ENCODE data around the gene LBP. TPM values are rescaled to one million over a fixed set of nuclear protein-coding genes. Genes with fewer than 3 reads are reported as not detected.
A peak's percentile ranks its signal among the peaks of the same experiment; 100 is the strongest.

Gene LBP
- total and polyA plus RNA-seq, 8 donors: 0.08 to 2.4 TPM; not detected in 6

DNA sequence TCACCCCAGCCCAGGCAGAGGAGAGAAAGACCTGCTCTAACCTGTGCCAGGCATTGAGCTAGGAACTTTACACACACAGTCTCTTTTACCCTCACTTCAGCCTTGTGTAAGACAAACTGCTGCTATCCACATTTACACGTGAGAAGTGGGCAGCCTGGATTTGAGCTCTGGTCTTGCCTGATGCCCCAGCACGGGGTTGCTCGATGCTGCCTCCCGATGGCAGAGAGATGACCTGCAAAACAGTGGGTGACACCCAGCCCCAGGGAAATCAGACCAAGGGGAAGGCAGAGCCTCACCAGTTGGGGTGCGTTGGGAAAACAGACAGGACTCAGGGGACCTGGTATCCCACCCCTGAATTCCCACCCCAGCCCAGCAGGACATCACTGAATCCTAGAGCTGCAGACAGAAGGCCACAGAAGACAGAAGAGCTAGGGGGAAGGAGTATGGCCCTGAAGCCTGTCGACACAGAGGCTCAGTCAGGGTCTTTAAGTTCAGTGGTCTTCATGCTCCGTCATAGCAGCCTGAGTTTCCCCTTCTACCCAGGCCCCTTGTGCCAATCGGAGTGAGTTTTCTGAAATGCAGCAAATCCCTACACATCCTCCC, 41.3 kb upstream of the LBP start:
- WGBS, 5 donors: 43 to 54% (median 49%) methylated on average over 8 of the region's 8 CpGs
- DNase-seq: peak; percentile 30 to 40

DNA sequence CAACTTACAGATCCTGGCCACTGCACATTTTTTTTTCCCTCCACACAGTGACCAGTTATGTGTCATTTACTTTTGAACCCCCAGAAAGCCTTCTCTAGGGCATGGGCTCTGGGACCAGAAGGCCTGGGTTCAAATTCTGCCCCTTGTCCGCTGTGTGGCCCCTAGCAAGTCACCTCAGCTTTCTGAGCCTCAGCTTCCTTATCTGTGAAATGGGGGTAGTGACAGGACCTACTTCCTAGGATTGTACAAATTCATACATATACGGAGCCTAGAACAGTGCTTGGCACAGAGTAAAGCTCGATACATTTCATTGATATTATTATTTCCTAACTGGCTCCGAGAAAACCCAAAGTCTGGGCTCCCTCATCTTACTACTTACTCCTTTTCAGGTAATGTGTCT, 40.7 kb upstream of the LBP start:
- TF ChIP-seq EP300 (IDR thresholded peaks at IDR 0.05) (no peak), POLR2AphosphoS5 (IDR thresholded peaks at IDR 0.05) (no peak), POLR2A (IDR thresholded peaks at IDR 0.05) (no peak)
- TF ChIP-seq, protein P1, sequence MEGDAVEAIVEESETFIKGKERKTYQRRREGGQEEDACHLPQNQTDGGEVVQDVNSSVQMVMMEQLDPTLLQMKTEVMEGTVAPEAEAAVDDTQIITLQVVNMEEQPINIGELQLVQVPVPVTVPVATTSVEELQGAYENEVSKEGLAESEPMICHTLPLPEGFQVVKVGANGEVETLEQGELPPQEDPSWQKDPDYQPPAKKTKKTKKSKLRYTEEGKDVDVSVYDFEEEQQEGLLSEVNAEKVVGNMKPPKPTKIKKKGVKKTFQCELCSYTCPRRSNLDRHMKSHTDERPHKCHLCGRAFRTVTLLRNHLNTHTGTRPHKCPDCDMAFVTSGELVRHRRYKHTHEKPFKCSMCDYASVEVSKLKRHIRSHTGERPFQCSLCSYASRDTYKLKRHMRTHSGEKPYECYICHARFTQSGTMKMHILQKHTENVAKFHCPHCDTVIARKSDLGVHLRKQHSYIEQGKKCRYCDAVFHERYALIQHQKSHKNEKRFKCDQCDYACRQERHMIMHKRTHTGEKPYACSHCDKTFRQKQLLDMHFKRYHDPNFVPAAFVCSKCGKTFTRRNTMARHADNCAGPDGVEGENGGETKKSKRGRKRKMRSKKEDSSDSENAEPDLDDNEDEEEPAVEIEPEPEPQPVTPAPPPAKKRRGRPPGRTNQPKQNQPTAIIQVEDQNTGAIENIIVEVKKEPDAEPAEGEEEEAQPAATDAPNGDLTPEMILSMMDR (IDR thresholded peaks at IDR 0.05): no peak
- Histone ChIP-seq H3K4me3 (no peak overlapping the region), H3K36me3 (no peaks in the 10 kb centered on the region), H3K4me1 (peaks cover 0 to 27% (median 0%) of the 10 kb centered on the region in 4 donors), H3K27me3 (peaks cover 0 to 51% (median 4%) of the 10 kb centered on the region in 3 donors), H3K9me3 (no peaks in the 10 kb centered on the region), H3K27ac (no peak overlapping the region)
- no peak for DNase-seq
- WGBS, 5 donors: 78 to 87% (median 83%) methylated on average over 4 of the region's 4 CpGs
- intact Hi-C loops (cut with DNase I; ENCODE audit: low total_unique reads): no loop called here

More for the DNA sequence above, 41.3 kb upstream of the LBP start:
- Histone ChIP-seq H3K4me3 (no peak overlapping the region), H3K4me1 (peaks cover 0 to 33% (median 1%) of the 10 kb centered on the region in 4 donors), H3K27ac (no peak overlapping the region), H3K9me3 (no peaks in the 10 kb centered on the region), H3K36me3 (no peaks in the 10 kb centered on the region), H3K27me3 (peaks cover 0 to 51% (median 4%) of the 10 kb centered on the region in 3 donors)
- intact Hi-C loops (cut with DNase I; ENCODE audit: low total_unique reads): no loop called here
- no peak for TF ChIP-seq POLR2AphosphoS5 (IDR thresholded peaks at IDR 0.05)
- TF ChIP-seq, protein P1 (IDR thresholded peaks at IDR 0.05): peak in 1 of 7 experiments; percentile 25

DNA sequence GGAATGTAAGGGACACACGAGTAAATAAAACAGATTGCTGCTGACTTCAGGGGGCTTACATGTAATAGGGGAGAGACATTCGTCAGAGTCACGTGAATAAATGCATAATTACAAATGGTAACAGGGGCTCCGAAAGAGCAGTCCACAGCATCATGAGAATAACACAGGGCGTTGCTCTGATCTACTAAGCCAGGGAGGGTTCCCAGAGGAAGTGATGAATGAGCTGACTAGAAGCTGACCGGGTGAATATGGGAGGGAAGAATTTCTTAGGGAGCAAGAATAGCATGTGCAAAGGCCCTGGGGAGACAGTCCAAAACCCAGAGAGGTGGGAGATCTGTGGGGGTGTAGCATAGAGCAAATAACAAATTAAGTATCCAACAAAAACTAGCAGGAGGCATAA, 39.9 kb upstream of the LBP start:
- no peak overlapping the region for H3K4me3 ChIP-seq
- H3K4me1 ChIP-seq: peaks cover 0 to 23% (median 0%) of the 10 kb centered on the region in 4 donors
- WGBS, 5 donors: 76 to 86% (median 78%) methylated on average over 6 of the region's 6 CpGs
- H3K9me3 ChIP-seq: no peaks in the 10 kb centered on the region
- H3K27me3 ChIP-seq: peaks cover 0 to 51% (median 4%) of the 10 kb centered on the region in 3 donors
- H3K36me3 ChIP-seq: no peaks in the 10 kb centered on the region
- no peak for DNase-seq
- TF ChIP-seq, protein P1 (IDR thresholded peaks at IDR 0.05): no peak
- TF ChIP-seq POLR2A (IDR thresholded peaks at IDR 0.05): no peak
- TF ChIP-seq EP300 (IDR thresholded peaks at IDR 0.05): no peak
- TF ChIP-seq POLR2AphosphoS5 (IDR thresholded peaks at IDR 0.05): no peak
- intact Hi-C loops (cut with DNase I; ENCODE audit: low total_unique reads): no loop called here
- no peak overlapping the region for H3K27ac ChIP-seq

DNA sequence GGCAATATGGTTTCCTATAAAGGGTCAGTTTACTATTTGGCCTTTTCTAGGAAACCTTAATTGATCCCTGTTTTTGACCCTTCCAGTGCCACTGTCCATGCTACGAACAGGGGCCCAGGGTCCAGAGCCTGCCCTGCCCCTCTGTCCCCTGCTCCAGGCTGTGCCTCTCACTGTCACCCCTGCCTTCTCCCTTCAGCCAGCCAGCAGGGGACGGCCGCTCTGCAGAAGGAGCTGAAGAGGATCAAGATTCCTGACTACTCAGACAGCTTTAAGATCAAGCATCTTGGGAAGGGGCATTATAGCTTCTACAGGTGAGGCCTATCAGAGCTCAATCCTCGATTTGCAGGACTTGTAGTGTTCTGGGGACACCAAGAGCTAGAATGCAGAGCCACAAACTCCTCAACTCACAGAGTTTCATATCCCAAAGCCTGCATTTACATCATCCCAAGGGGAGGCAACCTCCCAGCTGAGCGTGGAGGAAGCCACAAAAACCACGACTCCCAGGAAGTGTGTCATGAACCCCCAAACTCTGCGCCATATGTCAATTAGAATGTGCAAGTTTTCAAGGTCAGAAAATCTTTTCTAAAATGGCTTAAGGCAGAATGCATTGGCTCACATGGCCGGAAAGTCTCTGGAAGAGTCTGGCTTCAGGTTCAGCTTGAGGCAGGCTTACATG, 38.8 kb upstream of the LBP start:
- TF ChIP-seq, protein P1 (IDR thresholded peaks at IDR 0.05): no peak
- TF ChIP-seq POLR2A (IDR thresholded peaks at IDR 0.05) (no peak), EP300 (IDR thresholded peaks at IDR 0.05) (no peak), POLR2AphosphoS5 (IDR thresholded peaks at IDR 0.05) (no peak)
- Histone ChIP-seq H3K4me3 (no peak overlapping the region), H3K27me3 (peaks cover 0 to 50% (median 4%) of the 10 kb centered on the region in 3 donors), H3K36me3 (no peaks in the 10 kb centered on the region), H3K9me3 (no peaks in the 10 kb centered on the region), H3K4me1 (peaks cover 0 to 23% (median 0%) of the 10 kb centered on the region in 4 donors), H3K27ac (no peak overlapping the region)
- no peak for DNase-seq
- intact Hi-C loops (cut with DNase I; ENCODE audit: low total_unique reads): no loop called here
- 70 to 81% (median 80%) methylated on average over 8 of the region's 8 CpGs for WGBS, 5 donors

Measured in stomach (tissue), 9 donors.